Right hindlimb (tissue), 1 donor: ENCODE measurements around the gene DGKI.

ENCODE experiments used
- DNase-seq: peaks from one replicate; pipeline ENCODE4 v3.0.0-alpha.2; 2018

The DGKI gene

GRCh38 chr7:137635874-137636273, 210.9 kb downstream of the DGKI start:
- DNase-seq: no peak

GRCh38 chr7:137635132-137635531, 211.6 kb downstream of the DGKI start:
- no peak for DNase-seq

- DNase-seq: no peak
Measured at GRCh38 chr7:137634356-137634755, 212.4 kb downstream of the DGKI start.

GRCh38 chr7:137633133-137633532, 213.6 kb downstream of the DGKI start:
- DNase-seq: no peak

GRCh38 chr7:137628216-137628615, 218.6 kb downstream of the DGKI start:
- no peak for DNase-seq

GRCh38 chr7:137626469-137627067, 220.2 kb downstream of the DGKI start:
- DNase-seq: peak; percentile 52

GRCh38 chr7:137625197-137625596, 221.6 kb downstream of the DGKI start:
- DNase-seq: no peak

GRCh38 chr7:137619181-137619580, 227.6 kb downstream of the DGKI start:
- no peak for DNase-seq

- DNase-seq: no peak
Measured at GRCh38 chr7:137618748-137619147, 228.0 kb downstream of the DGKI start.

- DNase-seq: no peak
Measured at GRCh38 chr7:137613006-137613525, 233.7 kb downstream of the DGKI start.

GRCh38 chr7:137611606-137612005, 235.2 kb downstream of the DGKI start:
- DNase-seq: no peak

- DNase-seq: no peak
Measured at GRCh38 chr7:137609500-137609899, 237.3 kb downstream of the DGKI start.

- no peak for DNase-seq
Measured at GRCh38 chr7:137606061-137606674, 240.6 kb downstream of the DGKI start.

- DNase-seq: no peak
Measured at GRCh38 chr7:137603043-137603442, 243.7 kb downstream of the DGKI start.

GRCh38 chr7:137601642-137602041, 245.1 kb downstream of the DGKI start:
- no peak for DNase-seq

GRCh38 chr7:137597856-137598255, 248.9 kb downstream of the DGKI start:
- no peak for DNase-seq

GRCh38 chr7:137593115-137593711, 253.6 kb downstream of the DGKI start:
- DNase-seq: no peak

- peak; percentile 80 for DNase-seq
Measured at GRCh38 chr7:137592232-137592896, 254.4 kb downstream of the DGKI start.

GRCh38 chr7:137591421-137591837, 255.3 kb downstream of the DGKI start:
- DNase-seq: no peak

- no peak for DNase-seq
Measured at GRCh38 chr7:137590756-137591305, 255.9 kb downstream of the DGKI start.

- no peak for DNase-seq
Measured at GRCh38 chr7:137590071-137590755, 256.6 kb downstream of the DGKI start.

- no peak for DNase-seq
Measured at GRCh38 chr7:137587326-137587725, 259.4 kb downstream of the DGKI start.

GRCh38 chr7:137585591-137585990, 261.2 kb downstream of the DGKI start:
- DNase-seq: no peak
